A549 (cell line): ENCODE data around the gene TIE1. TPM values are rescaled to one million over a fixed set of nuclear protein-coding genes. Genes with fewer than 3 reads are reported as not detected.

Experiments
- ATAC-seq, 2 experiments: fragments of 200-7000 bp in 1 of 2; fragments of >200 bp in 1 of 2; cut with Nextera tagmentation in 1 of 2; cut with Tn5 transposase in 1 of 2; 3 replicates each; pipeline versions ENCODE4 v1.8.0 to v1.9.1; 2018 to 2020; ENCODE audit warnings: mild to moderate bottlenecking in 1 of 2, moderate library complexity in 1 of 2
- CTCF ChIA-PET: fragments of 300-600 bp; sonication (Branson Sonifier 250); formaldehyde crosslinking; extraction: SDS; loops from one replicate; lab custom pipeline; 2021; ENCODE audit warnings: antibody characterized with exemption, inconsistent platforms; lab: Yijun Ruan, JAX
- POLR2A ChIA-PET: fragments of 350-600 bp; formaldehyde crosslinking; extraction: SDS; loops from one replicate; lab custom pipeline; 2021; ENCODE audit warnings: antibody characterized with exemption, inconsistent platforms; lab: Yijun Ruan, JAX
- DNase-seq, 2 experiments: peaks; one replicate each; pipeline versions ENCODE4 v3.0.0 to v3.0.0-alpha.2; 2011 to 2016; ENCODE audit warnings: low read depth in 1 of 2, low spot score in 1 of 2
- FAIRE-seq: peaks from 2 replicates; lab custom pipeline; 2011; peaks lifted over from hg19 to GRCh38; lab: Jason Lieb, UNC
- H3K27ac ChIP-seq, 2 experiments: fragments of >200 bp; sonication (Bioruptor Twin); formaldehyde crosslinking; 3 replicates each; pipeline ENCODE4 v1.5.1; 2016 to 2017
- H3K4me1 ChIP-seq: fragments of >200 bp; sonication (Bioruptor Twin); formaldehyde crosslinking; 3 replicates; pipeline ENCODE4 v1.6.1; 2016
- H3K4me2 ChIP-seq: fragments of >200 bp; sonication (Bioruptor Twin); formaldehyde crosslinking; 3 replicates; pipeline ENCODE4 v1.6.1; 2016
- H3K4me3 ChIP-seq: fragments of >200 bp; sonication (Bioruptor Twin); formaldehyde crosslinking; 3 replicates; pipeline ENCODE4 v1.5.1; 2016
- H3K9me3 ChIP-seq: fragments of >200 bp; sonication (Bioruptor Twin); formaldehyde crosslinking; 3 replicates; pipeline ENCODE4 v1.6.1; 2016
- BCL3 ChIP-seq: fragments of >200 bp; sonication (Bioruptor Twin); formaldehyde crosslinking; IDR thresholded peaks from 3 replicates; pipeline ENCODE4 v1.6.1; 2016
- BHLHE40 ChIP-seq: IDR thresholded peaks from 2 replicates; pipeline ENCODE4 v1.6.1; 2012; ENCODE audit warnings: low read depth, low read length, inconsistent platforms
- CBX2 ChIP-seq: fragments of 200-600 bp; sonication (generic); IDR thresholded peaks from 2 replicates; pipeline ENCODE4 v1.6.1; 2016; ENCODE audit warnings: low read depth, mild to moderate bottlenecking, borderline replicate concordance
- CEBPB ChIP-seq, 2 experiments: fragments of >200 bp in 1 of 2; sonication (Bioruptor Twin) in 1 of 2; formaldehyde crosslinking in 1 of 2; IDR thresholded peaks; 2 replicates each; pipeline ENCODE4 v1.6.1; 2012 to 2016
- CHD2 ChIP-seq: fragments of 150-350 bp; IDR thresholded peaks from 2 replicates; pipeline ENCODE4 v1.6.1; 2014; ENCODE audit warnings: low read length; ENCODE audit not compliant: partially characterized antibody
- CHD4 ChIP-seq: fragments of 200-600 bp; sonication (generic); IDR thresholded peaks from 2 replicates; pipeline ENCODE4 v1.6.1; 2016; ENCODE audit warnings: antibody characterized with exemption, mild to moderate bottlenecking, borderline replicate concordance
- E2F6 ChIP-seq: IDR thresholded peaks from 2 replicates; pipeline ENCODE4 v1.6.1; 2012; ENCODE audit warnings: low read depth, borderline replicate concordance
- EHF ChIP-seq: fragments of 250-450 bp; sonication (Bioruptor Pico); IDR thresholded peaks from 2 replicates; pipeline ENCODE4 v1.5.0; 2020; ENCODE audit warnings: mild to moderate bottlenecking
- EHMT2 ChIP-seq: fragments of 200-600 bp; sonication (generic); IDR thresholded peaks from 2 replicates; pipeline ENCODE4 v1.6.1; 2016; ENCODE audit warnings: antibody characterized with exemption, low read depth, mild to moderate bottlenecking, moderate library complexity
- EP300 ChIP-seq, 2 experiments: fragments of >200 bp; sonication (Bioruptor Twin); formaldehyde crosslinking; IDR thresholded peaks; 2 replicates in 1 of 2; 3 replicates in 1 of 2; pipeline ENCODE4 v1.6.1; 2016 to 2017
- ESRRA ChIP-seq: fragments of 150-350 bp; IDR thresholded peaks from 2 replicates; pipeline ENCODE4 v1.6.1; 2014; ENCODE audit warnings: mild to moderate bottlenecking, low read length, borderline replicate concordance
- FOXS1 ChIP-seq: fragments of 250-450 bp; sonication (Bioruptor Pico); IDR thresholded peaks from 2 replicates; pipeline ENCODE4 v1.5.0; 2020; ENCODE audit warnings: mild to moderate bottlenecking, moderate library complexity
- GATA3 ChIP-seq: IDR thresholded peaks from 2 replicates; pipeline ENCODE4 v1.6.1; 2012; ENCODE audit warnings: borderline replicate concordance
- HES2 ChIP-seq: fragments of >200 bp; sonication (Bioruptor Twin); formaldehyde crosslinking; IDR thresholded peaks from 2 replicates; pipeline ENCODE4 v1.6.1; 2016
- HMGXB4 ChIP-seq: fragments of 250-450 bp; sonication (Bioruptor Pico); IDR thresholded peaks from 2 replicates; pipeline ENCODE4 v1.5.0; 2021; ENCODE audit warnings: mild to moderate bottlenecking, moderate library complexity, borderline replicate concordance
- HOXA7 ChIP-seq: fragments of 250-450 bp; sonication (Bioruptor Pico); IDR thresholded peaks from 2 replicates; pipeline ENCODE4 v1.5.0; 2020; ENCODE audit warnings: mild to moderate bottlenecking, moderate library complexity
- JUNB ChIP-seq: fragments of >200 bp; sonication (Bioruptor Twin); formaldehyde crosslinking; IDR thresholded peaks from 2 replicates; pipeline ENCODE4 v1.6.1; 2016
- NR3C1 ChIP-seq: fragments of >200 bp; sonication (Bioruptor Twin); formaldehyde crosslinking; IDR thresholded peaks from 3 replicates; pipeline ENCODE4 v1.6.1; 2017
- PBX3 ChIP-seq: IDR thresholded peaks from 2 replicates; pipeline ENCODE4 v1.6.1; 2012
- PHF8 ChIP-seq: fragments of 200-600 bp; sonication (generic); IDR thresholded peaks from 2 replicates; pipeline ENCODE4 v1.6.1; 2016; ENCODE audit warnings: low read depth, mild to moderate bottlenecking, antibody characterized with exemption, moderate library complexity, borderline replicate concordance
- POLR2A ChIP-seq: IDR thresholded peaks from 2 replicates; pipeline ENCODE4 v1.6.1; 2012; ENCODE audit warnings: mild to moderate bottlenecking, low read length
- RARB ChIP-seq: fragments of 250-450 bp; sonication (Bioruptor Pico); IDR thresholded peaks from 2 replicates; pipeline ENCODE4 v1.8.0; 2021; ENCODE audit warnings: mild to moderate bottlenecking, moderate library complexity
- RCOR1 ChIP-seq: fragments of 150-350 bp; IDR thresholded peaks from 2 replicates; pipeline ENCODE4 v1.6.1; 2014; ENCODE audit warnings: antibody characterized with exemption, low read length, low read depth
- SMC3 ChIP-seq: fragments of >200 bp; sonication (Bioruptor Twin); formaldehyde crosslinking; IDR thresholded peaks from 3 replicates; pipeline ENCODE4 v1.6.1; 2018; ENCODE audit warnings: inconsistent platforms
- SREBF2 ChIP-seq: fragments of 450-650 bp; IDR thresholded peaks from 2 replicates; pipeline ENCODE4 v1.6.1; 2014; ENCODE audit warnings: mild to moderate bottlenecking, moderate library complexity
- TFCP2L1 ChIP-seq: fragments of 250-450 bp; sonication (Bioruptor Pico); IDR thresholded peaks from 2 replicates; pipeline ENCODE4 v1.5.0; 2021; ENCODE audit warnings: mild to moderate bottlenecking
- TP53 ChIP-seq: fragments of 250-450 bp; sonication (Bioruptor Pico); IDR thresholded peaks from 2 replicates; pipeline ENCODE4 v1.5.0; 2021; ENCODE audit warnings: mild to moderate bottlenecking, moderate library complexity
- ZC3H11A ChIP-seq: fragments of 450-650 bp; IDR thresholded peaks from 2 replicates; pipeline ENCODE4 v1.6.1; 2014; ENCODE audit warnings: antibody characterized with exemption, mild to moderate bottlenecking
- ZFP36 ChIP-seq: fragments of 450-650 bp; IDR thresholded peaks from 2 replicates; pipeline ENCODE4 v1.6.1; 2014; ENCODE audit warnings: borderline replicate concordance; ENCODE audit not compliant: partially characterized antibody
- ZSCAN20 ChIP-seq: fragments of 250-450 bp; sonication (Bioruptor Pico); IDR thresholded peaks from 2 replicates; pipeline ENCODE4 v1.8.0; 2022; ENCODE audit warnings: mild to moderate bottlenecking, moderate library complexity
- WGBS: methylation state at CpG from one replicate; pipeline ENCODE4 v1.1.6; 2017; ENCODE audit errors: missing lambda C conversion rate; 5-methylcytosine and 5-hydroxymethylcytosine counted together
- polyA plus RNA-seq, 4 experiments: library from polyadenylated mRNA; depleted of rRNA in 3 of 4; stranded (reverse); fragments of >200 nt; fragmentation: RNase III in 1 of 4; extraction: RNeasy Plus Mini Kit Qiagen cat#74134 plus additional on column Dnase treatment in 1 of 4; gene quantifications; 2 replicates in 3 of 4; 3 replicates in 1 of 4; pipeline ENCODE4 v1.2.3, GENCODE V29; 2011 to 2017

The TIE1 gene
- polyA plus RNA-seq, 2 of the 4 experiments (the other 2 are of a cell fraction) = not detected

- ChIA-PET POLR2A (no interaction called here), CTCF (interaction anchor here (0.5 kb wide), 1 partner anchor 585 kb away, joined by 5 read pairs; no protein-coding TSS in a partner anchor)
- no peak for ATAC-seq
- no peak for DNase-seq
- H3K27ac ChIP-seq = no peak overlapping the region
- no peak overlapping the region for H3K4me3 ChIP-seq
- H3K4me2 ChIP-seq = no peak overlapping the region
- H3K9me3 ChIP-seq = no peaks in the 10 kb centered on the region
- WGBS = 88% methylated on average over 1 of the region's 1 CpG
- H3K4me1 ChIP-seq = peaks cover 9% of the 10 kb centered on the region; the same call in 2 of the 3 replicates
- no peak for TF ChIP-seq EHMT2
- FAIRE-seq = no peak
These were observed 50.2 kb downstream of the TIE1 start for GRCh38 chr1:43350976-43351375.

- no peak for DNase-seq
- Histone ChIP-seq H3K4me3 (no peak overlapping the region), H3K4me2 (no peak overlapping the region), H3K4me1 (peaks cover 9% of the 10 kb centered on the region; the same call in 2 of the 3 replicates), H3K27ac (0 out of 6 replicates have a peak overlapping the region, but pooled peaks of 1 of the 2 experiments have one; percentile 31), H3K9me3 (no peaks in the 10 kb centered on the region)
- TF ChIP-seq ZC3H11A = no peak
- no peak for TF ChIP-seq CBX2
- no peak for TF ChIP-seq CHD4
- TF ChIP-seq HOXA7 (CRISPR knock-in tag) = no peak
- no peak for TF ChIP-seq EHMT2
- TF ChIP-seq CEBPB (IDR thresholded peaks at IDR 0.05) = no peak
- TF ChIP-seq BHLHE40 = no peak
- TF ChIP-seq SREBF2 = no peak
- no peak for TF ChIP-seq RCOR1
- TF ChIP-seq TP53 = no peak
- TF ChIP-seq CHD2 = no peak
- TF ChIP-seq HMGXB4 (CRISPR knock-in tag) = no peak
- no peak for TF ChIP-seq POLR2A
- TF ChIP-seq EP300 (IDR thresholded peaks at IDR 0.05) = no peak
- no peak for TF ChIP-seq PHF8
- no peak for TF ChIP-seq E2F6
- FAIRE-seq = no peak
- 83% methylated on average over 10 of the region's 10 CpGs for WGBS
- POLR2A ChIA-PET = interaction anchor here (0.6 kb wide), 1 partner anchor 15 kb away, joined by 3 read pairs; no protein-coding TSS in a partner anchor
- ATAC-seq = no peak
- CTCF ChIA-PET = no interaction called here
These were observed 50.9 kb downstream of the TIE1 start for GRCh38 chr1:43351421-43352350.

GRCh38 chr1:43352351-43352705, 51.5 kb downstream of the TIE1 start:
- Histone ChIP-seq H3K4me1 (peaks cover 10% of the 10 kb centered on the region; the same call in 2 of the 3 replicates), H3K27ac (0 out of 6 replicates have a peak overlapping the region, but pooled peaks of 1 of the 2 experiments have one; percentile 31), H3K9me3 (no peaks in the 10 kb centered on the region), H3K4me2 (no peak overlapping the region), H3K4me3 (no peak overlapping the region)
- ATAC-seq (no peak), DNase-seq (no peak), FAIRE-seq (no peak)
- WGBS = 80% methylated on average over 1 of the region's 2 CpGs
- TF ChIP-seq ZSCAN20 = no peak
- no peak for TF ChIP-seq PBX3
- TF ChIP-seq SMC3 = no peak
- TF ChIP-seq JUNB = no peak
- no peak for TF ChIP-seq NR3C1
- no peak for TF ChIP-seq ZFP36
- TF ChIP-seq BHLHE40 = no peak
- no peak for TF ChIP-seq ESRRA
- TF ChIP-seq BCL3 = no peak
- TF ChIP-seq TP53 = no peak
- no peak for TF ChIP-seq TFCP2L1 (CRISPR knock-in tag)
- no peak for TF ChIP-seq HES2
- TF ChIP-seq RCOR1 = no peak
- TF ChIP-seq EHF = no peak
- TF ChIP-seq FOXS1 (CRISPR knock-in tag) = no peak
- no peak for TF ChIP-seq GATA3
- TF ChIP-seq ZC3H11A = no peak
- no peak for TF ChIP-seq RARB (CRISPR knock-in tag)
- CTCF ChIA-PET = no interaction called here
- POLR2A ChIA-PET = no interaction called here
